ENCODE results near the gene SHISAL1. TPM values are rescaled to one million over a fixed set of nuclear protein-coding genes. Genes with fewer than 3 reads are reported as not detected.
"Not testable (repeated sequence)": the region's sequence is repeated elsewhere in the genome, so short reads cannot be mapped to it uniquely, and the experiment has no call there.

The SHISAL1 gene
- total RNA-seq, 1 donor from 2014 or later = 0.99 TPM

GRCh38 chr22:44260216-44261035, 52.3 kb downstream of the SHISAL1 start:
- DNase-seq = no peak

- DNase-seq = no peak
These were observed 53.2 kb downstream of the SHISAL1 start for GRCh38 chr22:44259366-44260215.

- no peak for DNase-seq
These were observed 55.9 kb downstream of the SHISAL1 start for GRCh38 chr22:44256556-44257485.

GRCh38 chr22:44256085-44256484, 56.7 kb downstream of the SHISAL1 start:
- DNase-seq = no peak

- DNase-seq = no peak
These were observed 57.9 kb downstream of the SHISAL1 start for GRCh38 chr22:44254811-44255210.

- DNase-seq = no peak
These were observed 63.2 kb downstream of the SHISAL1 start for GRCh38 chr22:44249376-44250147.

GRCh38 chr22:44248926-44249325, 63.8 kb downstream of the SHISAL1 start:
- DNase-seq = no peak

- DNase-seq = no peak
These were observed 64.5 kb downstream of the SHISAL1 start for GRCh38 chr22:44247923-44248892.

GRCh38 chr22:44247346-44247745, 65.4 kb downstream of the SHISAL1 start:
- DNase-seq = no peak

GRCh38 chr22:44246615-44247326, 66.0 kb downstream of the SHISAL1 start:
- DNase-seq = no peak

- no peak for DNase-seq
These were observed 66.9 kb downstream of the SHISAL1 start for GRCh38 chr22:44245867-44246266.

- no peak for DNase-seq
These were observed 67.3 kb downstream of the SHISAL1 start for GRCh38 chr22:44245438-44245837.

- DNase-seq = no peak
These were observed 68.4 kb downstream of the SHISAL1 start for GRCh38 chr22:44244265-44244822.

GRCh38 chr22:44243761-44244160, 69.0 kb downstream of the SHISAL1 start:
- no peak for DNase-seq

GRCh38 chr22:44242946-44243724, 69.6 kb downstream of the SHISAL1 start:
- no peak for DNase-seq

GRCh38 chr22:44241121-44241520, 71.6 kb downstream of the SHISAL1 start:
- DNase-seq = not testable (repeated sequence)

- no peak for DNase-seq
These were observed 75.5 kb downstream of the SHISAL1 start for GRCh38 chr22:44237290-44237689.

- not testable (repeated sequence) for DNase-seq
These were observed 78.4 kb downstream of the SHISAL1 start for GRCh38 chr22:44234372-44234771.
